BLaER1 treated with 17β-estradiol and CSF1 and Interleukin-3, amounts not matched to agents 10 nM and 100 nM (cell line): ENCODE results near the gene ESR2.

ENCODE experiments used
- H3K27ac ChIP-seq, 11 experiments: shearing (Covaris generic); formaldehyde crosslinking; 2 replicates each; pipeline ENCODE4 v1.8.1; 2022
- H3K27me3 ChIP-seq, 11 experiments: shearing (Covaris generic); formaldehyde crosslinking; 2 replicates each; pipeline ENCODE4 v1.8.1; 2022
- H3K36me3 ChIP-seq, 11 experiments: shearing (Covaris generic); formaldehyde crosslinking; 2 replicates each; pipeline ENCODE4 v1.8.1; 2022
- H3K4me1 ChIP-seq, 10 experiments: shearing (Covaris generic); formaldehyde crosslinking; 2 replicates each; pipeline ENCODE4 v1.8.1; 2022
- H3K4me2 ChIP-seq, 11 experiments: shearing (Covaris generic); formaldehyde crosslinking; 2 replicates each; pipeline ENCODE4 v1.8.1; 2022
- H3K4me3 ChIP-seq, 10 experiments: shearing (Covaris generic); formaldehyde crosslinking; 2 replicates each; pipeline ENCODE4 v1.8.1; 2022
- H3K9ac ChIP-seq, 11 experiments: shearing (Covaris generic); formaldehyde crosslinking; 2 replicates each; pipeline ENCODE4 v1.8.1; 2022
- H3K9me3 ChIP-seq, 11 experiments: shearing (Covaris generic); formaldehyde crosslinking; replicated peaks in 1 of 11; 2 replicates each; pipeline ENCODE4 v1.8.1; 2022
- H4K20me1 ChIP-seq, 11 experiments: shearing (Covaris generic); formaldehyde crosslinking; 2 replicates each; pipeline ENCODE4 v1.8.1; 2022
- Cebpa-rat ChIP-seq, 11 experiments: shearing (Covaris generic); IDR thresholded peaks; 2 replicates each; pipeline ENCODE4 v1.8.1; 2022

ESR2 gene

GRCh38 chr14:64201921-64202545 is 92.1 kb downstream of the ESR2 start:
- Histone ChIP-seq H3K4me2 (peak overlapping the region in 7 of 11 experiments; percentile 12 to 55 (median 37); a peak in 11 of 22 replicates), H4K20me1 (no peaks in the 10 kb centered on the region; a peak in 1 of 22 replicates), H3K9ac (no peak overlapping the region), H3K36me3 (peaks cover 0 to 4% (median 0%) of the 10 kb centered on the region in 11 experiments; a peak in 4 of 22 replicates), H3K4me1 (peaks cover 0 to 22% (median 6%) of the 10 kb centered on the region in 10 experiments; a peak in 13 of 20 replicates), H3K27me3 (no peaks in the 10 kb centered on the region), H3K9me3 (no peaks in the 10 kb centered on the region), H3K27ac (no peak overlapping the region), H3K4me3 (no peak overlapping the region)
- no peak for TF ChIP-seq Cebpa-rat (IDR thresholded peaks at IDR 0.05)

GRCh38 chr14:64201296-64201695 is 92.9 kb downstream of the ESR2 start:
- H3K27ac ChIP-seq: no peak overlapping the region

GRCh38 chr14:64200170-64200569 is 94.0 kb downstream of the ESR2 start:
- Histone ChIP-seq H3K36me3 (peaks cover 0 to 4% (median 0%) of the 10 kb centered on the region in 11 experiments; a peak in 4 of 22 replicates), H3K9me3 (no peaks in the 10 kb centered on the region), H3K4me1 (peaks cover 0 to 20% (median 6%) of the 10 kb centered on the region in 10 experiments; a peak in 13 of 20 replicates), H4K20me1 (no peaks in the 10 kb centered on the region; a peak in 1 of 22 replicates), H3K27me3 (no peaks in the 10 kb centered on the region), H3K27ac (no peak overlapping the region), H3K4me2 (no peak overlapping the region), H3K4me3 (no peak overlapping the region), H3K9ac (no peak overlapping the region)
- no peak for TF ChIP-seq Cebpa-rat (IDR thresholded peaks at IDR 0.05)

More at GRCh38 chr14:64201296-64201695, 92.9 kb downstream of the ESR2 start:
- H3K4me1 ChIP-seq: peaks cover 0 to 26% (median 6%) of the 10 kb centered on the region in 10 experiments; a peak in 13 of 20 replicates
- peaks cover 0 to 4% (median 0%) of the 10 kb centered on the region in 11 experiments; a peak in 4 of 22 replicates for H3K36me3 ChIP-seq
- H3K4me3 ChIP-seq: no peak overlapping the region
- no peak for TF ChIP-seq Cebpa-rat (IDR thresholded peaks at IDR 0.05)
- H3K9ac ChIP-seq: no peak overlapping the region
- H3K4me2 ChIP-seq: peak overlapping the region in 3 of 11 experiments; percentile 12 to 42 (median 34); a peak in 3 of 22 replicates
- H3K9me3 ChIP-seq: no peaks in the 10 kb centered on the region
- no peaks in the 10 kb centered on the region for H3K27me3 ChIP-seq
- no peaks in the 10 kb centered on the region; a peak in 1 of 22 replicates for H4K20me1 ChIP-seq

- Histone ChIP-seq H3K27me3 (no peaks in the 10 kb centered on the region), H4K20me1 (no peaks in the 10 kb centered on the region; a peak in 1 of 22 replicates), H3K9ac (no peak overlapping the region), H3K27ac (no peak overlapping the region), H3K4me2 (no peak overlapping the region), H3K9me3 (no peaks in the 10 kb centered on the region), H3K36me3 (peaks cover 0 to 4% (median 0%) of the 10 kb centered on the region in 11 experiments; a peak in 5 of 22 replicates), H3K4me1 (peaks cover 0 to 20% (median 6%) of the 10 kb centered on the region in 10 experiments; a peak in 13 of 20 replicates), H3K4me3 (no peak overlapping the region)
- TF ChIP-seq Cebpa-rat (IDR thresholded peaks at IDR 0.05): no peak
Measured at GRCh38 chr14:64198486-64198885, 95.7 kb downstream of the ESR2 start.

GRCh38 chr14:64197996-64198395 is 96.2 kb downstream of the ESR2 start:
- H3K4me2 ChIP-seq: no peak overlapping the region
- H3K27me3 ChIP-seq: no peaks in the 10 kb centered on the region
- no peak for TF ChIP-seq Cebpa-rat (IDR thresholded peaks at IDR 0.05)
- H3K4me1 ChIP-seq: peaks cover 0 to 20% (median 6%) of the 10 kb centered on the region in 10 experiments; a peak in 13 of 20 replicates
- H3K4me3 ChIP-seq: no peak overlapping the region
- no peak overlapping the region for H3K27ac ChIP-seq
- H3K36me3 ChIP-seq: peaks cover 0 to 9% (median 0%) of the 10 kb centered on the region in 11 experiments; a peak in 2 of 22 replicates
- no peaks in the 10 kb centered on the region; a peak in 1 of 22 replicates for H4K20me1 ChIP-seq
- no peaks in the 10 kb centered on the region for H3K9me3 ChIP-seq
- no peak overlapping the region for H3K9ac ChIP-seq

GRCh38 chr14:64196814-64197411 is 97.3 kb downstream of the ESR2 start:
- H3K9ac ChIP-seq: no peak overlapping the region
- H3K4me2 ChIP-seq: peak overlapping the region in 5 of 11 experiments; percentile 6 to 43 (median 24); a peak in 5 of 22 replicates
- no peak overlapping the region for H3K4me3 ChIP-seq
- H3K27me3 ChIP-seq: no peaks in the 10 kb centered on the region
- H3K36me3 ChIP-seq: peaks cover 0 to 12% (median 1%) of the 10 kb centered on the region in 11 experiments; a peak in 5 of 22 replicates
- no peaks in the 10 kb centered on the region; a peak in 1 of 22 replicates for H4K20me1 ChIP-seq
- peaks cover 0 to 13% (median 2%) of the 10 kb centered on the region in 10 experiments; a peak in 12 of 20 replicates for H3K4me1 ChIP-seq
- H3K27ac ChIP-seq: no peak overlapping the region
- no peak for TF ChIP-seq Cebpa-rat (IDR thresholded peaks at IDR 0.05)
- H3K9me3 ChIP-seq: no peaks in the 10 kb centered on the region

GRCh38 chr14:64196056-64196455 is 98.1 kb downstream of the ESR2 start:
- H3K27ac ChIP-seq: no peak overlapping the region
- H3K4me3 ChIP-seq: no peak overlapping the region
- no peaks in the 10 kb centered on the region; a peak in 1 of 22 replicates for H4K20me1 ChIP-seq
- peaks cover 0 to 6% (median 0%) of the 10 kb centered on the region in 10 experiments; a peak in 1 of 20 replicates for H3K4me1 ChIP-seq
- H3K9me3 ChIP-seq: no peaks in the 10 kb centered on the region
- H3K4me2 ChIP-seq: no peak overlapping the region
- no peak for TF ChIP-seq Cebpa-rat (IDR thresholded peaks at IDR 0.05)
- H3K27me3 ChIP-seq: no peaks in the 10 kb centered on the region
- H3K9ac ChIP-seq: no peak overlapping the region
- peaks cover 0 to 20% (median 8%) of the 10 kb centered on the region in 11 experiments; a peak in 9 of 22 replicates for H3K36me3 ChIP-seq

GRCh38 chr14:64195199-64195598 is 99.0 kb downstream of the ESR2 start:
- no peaks in the 10 kb centered on the region; a peak in 1 of 22 replicates for H4K20me1 ChIP-seq
- TF ChIP-seq Cebpa-rat (IDR thresholded peaks at IDR 0.05): no peak
- no peak overlapping the region for H3K9ac ChIP-seq
- peaks cover 0 to 28% (median 13%) of the 10 kb centered on the region in 11 experiments; a peak in 14 of 22 replicates for H3K36me3 ChIP-seq
- H3K4me1 ChIP-seq: peaks cover 0 to 6% (median 0%) of the 10 kb centered on the region in 10 experiments; a peak in 1 of 20 replicates
- H3K9me3 ChIP-seq: no peaks in the 10 kb centered on the region
- no peak overlapping the region for H3K27ac ChIP-seq
- H3K4me2 ChIP-seq: no peak overlapping the region
- no peak overlapping the region for H3K4me3 ChIP-seq
- H3K27me3 ChIP-seq: no peaks in the 10 kb centered on the region

GRCh38 chr14:64194404-64194803 is 99.8 kb downstream of the ESR2 start:
- H3K9me3 ChIP-seq: no peaks in the 10 kb centered on the region
- H4K20me1 ChIP-seq: no peaks in the 10 kb centered on the region; a peak in 1 of 22 replicates
- no peaks in the 10 kb centered on the region for H3K27me3 ChIP-seq
- H3K4me1 ChIP-seq: peaks cover 0 to 6% (median 0%) of the 10 kb centered on the region in 10 experiments; a peak in 1 of 20 replicates
- H3K36me3 ChIP-seq: peaks cover 0 to 36% (median 14%) of the 10 kb centered on the region in 11 experiments; a peak in 16 of 22 replicates
- H3K4me3 ChIP-seq: no peak overlapping the region
- H3K27ac ChIP-seq: no peak overlapping the region
- H3K9ac ChIP-seq: no peak overlapping the region
- no peak overlapping the region for H3K4me2 ChIP-seq
- no peak for TF ChIP-seq Cebpa-rat (IDR thresholded peaks at IDR 0.05)
